Measurements from ENCODE around the gene NR6A1. TPM values are rescaled to one million over a fixed set of nuclear protein-coding genes. Genes with fewer than 3 reads are reported as not detected.

Gene NR6A1
- total RNA-seq, 2 experiments from 2014 or later = not detected

- H3K4me1 Mint-ChIP-seq (ENCODE audit: low read depth) = no peaks in the 10 kb centered on the region
- POLR2A ChIA-PET = no interaction called here
- H3K36me3 Mint-ChIP-seq (ENCODE audit: low read depth) = no peaks in the 10 kb centered on the region
- H3K27ac Mint-ChIP-seq = no peak overlapping the region
- H3K27ac ChIP-seq (ENCODE audit: low read depth in 1 of 2, low read length in 2 of 2) = no peak overlapping the region
- no peak overlapping the region for H3K4me3 ChIP-seq (ENCODE audit: low read length)
- DNase-seq (no peak), ATAC-seq (ENCODE audit: poor library complexity) (no peak)
- H3K9me3 ChIP-seq (ENCODE audit: control insufficient read depth in 1 of 2, insufficient read depth in 1 of 2, low read length in 2 of 2) = no peaks in the 10 kb centered on the region
- CTCF ChIA-PET = interaction anchor here (0.6 kb wide), 1 partner anchor 473 kb away, joined by 4 read pairs; no protein-coding TSS in a partner anchor
- no peaks in the 10 kb centered on the region for H3K36me3 ChIP-seq (ENCODE audit: insufficient read depth, low read length)
- H3K27me3 Mint-ChIP-seq = peaks cover 4% of the 10 kb centered on the region
- H3K4me3 Mint-ChIP-seq = no peak overlapping the region
- H3K27me3 ChIP-seq (ENCODE audit: control insufficient read depth in 1 of 2, insufficient read depth in 2 of 2, low read length in 2 of 2) = peaks cover 0 to 4% of the 10 kb centered on the region in 2 experiments
- no peak for TF ChIP-seq CTCF (IDR thresholded peaks at IDR 0.05)
- no peaks in the 10 kb centered on the region for H3K9me3 Mint-ChIP-seq
- intact Hi-C loops (cut with DNase I, micrococcal nuclease) = no loop called here
- no peaks in the 10 kb centered on the region for H3K4me1 ChIP-seq (ENCODE audit: insufficient read depth, low read length)
Observed at GRCh38 chr9:124726886-124727285, 44.2 kb downstream of the NR6A1 start.

- POLR2A ChIA-PET = interaction anchor here (0.7 kb wide), 1 partner anchor 188 kb away, joined by 4 read pairs; no protein-coding TSS in a partner anchor
- intact Hi-C loops (cut with DNase I, micrococcal nuclease) = no loop called here
- Histone ChIP-seq H3K9me3 (ENCODE audit: control insufficient read depth in 1 of 2, insufficient read depth in 1 of 2, low read length in 2 of 2) (no peaks in the 10 kb centered on the region), H3K4me1 (ENCODE audit: insufficient read depth, low read length) (no peaks in the 10 kb centered on the region), H3K27ac (ENCODE audit: low read depth in 1 of 2, low read length in 2 of 2) (no peak overlapping the region), H3K4me3 (ENCODE audit: low read length) (no peak overlapping the region), H3K36me3 (ENCODE audit: insufficient read depth, low read length) (no peaks in the 10 kb centered on the region), H3K27me3 (ENCODE audit: control insufficient read depth in 1 of 2, insufficient read depth in 2 of 2, low read length in 2 of 2) (peaks cover 0 to 1% of the 10 kb centered on the region in 2 experiments)
- Mint-ChIP-seq H3K36me3 (ENCODE audit: low read depth) (no peaks in the 10 kb centered on the region), H3K9me3 (no peaks in the 10 kb centered on the region), H3K27ac (no peak overlapping the region), H3K4me3 (no peak overlapping the region), H3K4me1 (ENCODE audit: low read depth) (no peaks in the 10 kb centered on the region), H3K27me3 (no peaks in the 10 kb centered on the region)
- ATAC-seq (ENCODE audit: poor library complexity) (no peak), DNase-seq (no peak)
- TF ChIP-seq CTCF (IDR thresholded peaks at IDR 0.05) = no peak
- CTCF ChIA-PET = no interaction called here
Observed at GRCh38 chr9:124725068-124725452, 46.1 kb downstream of the NR6A1 start.

- H3K4me3 Mint-ChIP-seq = no peak overlapping the region
- no peaks in the 10 kb centered on the region for H3K9me3 ChIP-seq (ENCODE audit: control insufficient read depth in 1 of 2, insufficient read depth in 1 of 2, low read length in 2 of 2)
- ATAC-seq (ENCODE audit: poor library complexity) (no peak), DNase-seq (no peak)
- H3K36me3 ChIP-seq (ENCODE audit: insufficient read depth, low read length) = no peaks in the 10 kb centered on the region
- H3K27me3 Mint-ChIP-seq = no peaks in the 10 kb centered on the region
- H3K36me3 Mint-ChIP-seq (ENCODE audit: low read depth) = no peaks in the 10 kb centered on the region
- intact Hi-C loops (cut with DNase I, micrococcal nuclease) = no loop called here
- ChIA-PET POLR2A (interaction anchor here (0.7 kb wide), 1 partner anchor 188 kb away, joined by 4 read pairs; no protein-coding TSS in a partner anchor), CTCF (interaction anchor here (1.4 kb wide), 1 partner anchor 12 kb away, joined by 8 read pairs; no protein-coding TSS in a partner anchor)
- H3K27ac ChIP-seq (ENCODE audit: low read depth in 1 of 2, low read length in 2 of 2) = no peak overlapping the region
- H3K27ac Mint-ChIP-seq = no peak overlapping the region
- H3K9me3 Mint-ChIP-seq = no peaks in the 10 kb centered on the region
- H3K4me3 ChIP-seq (ENCODE audit: low read length) = no peak overlapping the region
- H3K4me1 ChIP-seq (ENCODE audit: insufficient read depth, low read length) = no peaks in the 10 kb centered on the region
- H3K4me1 Mint-ChIP-seq (ENCODE audit: low read depth) = no peaks in the 10 kb centered on the region
- H3K27me3 ChIP-seq (ENCODE audit: control insufficient read depth in 1 of 2, insufficient read depth in 2 of 2, low read length in 2 of 2) = no peaks in the 10 kb centered on the region
- TF ChIP-seq CTCF (IDR thresholded peaks at IDR 0.05) = no peak
Observed at GRCh38 chr9:124724415-124725067, 46.6 kb downstream of the NR6A1 start.
